Parathyroid adenoma (tissue), 2 donors: ENCODE measurements around the gene OR5H1.
"Not testable (repeated sequence)": the region's sequence is repeated elsewhere in the genome, so short reads cannot be mapped to it uniquely, and the experiment has no call there.

Source experiments
- H2AFZ ChIP-seq: fragments of 300-600 bp; sonication (generic); one replicate; pipeline ENCODE4 v1.7.0; 2017; ENCODE audit warnings: antibody characterized with exemption, mild to moderate bottlenecking
- H3K27ac ChIP-seq: fragments of 300-600 bp; sonication (generic); one replicate; pipeline ENCODE4 v1.7.0; 2017
- H3K27me3 ChIP-seq: fragments of 300-600 bp; sonication (generic); one replicate; pipeline ENCODE4 v1.7.0; 2017; ENCODE audit warnings: low read length; ENCODE audit not compliant: control insufficient read depth, insufficient read depth
- H3K36me3 ChIP-seq: fragments of 300-600 bp; sonication (generic); one replicate; pipeline ENCODE4 v1.7.0; 2017; ENCODE audit warnings: low read length; ENCODE audit not compliant: control insufficient read depth, insufficient read depth
- H3K4me1 ChIP-seq: fragments of 300-600 bp; sonication (generic); one replicate; pipeline ENCODE4 v1.7.0; 2017; ENCODE audit warnings: control low read depth
- H3K4me2 ChIP-seq: fragments of 300-600 bp; sonication (generic); one replicate; pipeline ENCODE4 v1.7.0; 2017; ENCODE audit warnings: low read length
- H3K4me3 ChIP-seq: fragments of 300-600 bp; sonication (generic); one replicate; pipeline ENCODE4 v1.7.0; 2017; ENCODE audit warnings: low read depth, low read length
- H3K79me2 ChIP-seq: fragments of 300-600 bp; sonication (generic); one replicate; pipeline ENCODE4 v1.7.0; 2017; ENCODE audit warnings: control low read depth
- H3K9ac ChIP-seq: fragments of 300-600 bp; sonication (generic); one replicate; pipeline ENCODE4 v1.7.0; 2017; ENCODE audit warnings: mild to moderate bottlenecking
- H3K9me3 ChIP-seq: fragments of 300-600 bp; sonication (generic); one replicate; pipeline ENCODE4 v1.7.0; 2017; ENCODE audit warnings: low read length; ENCODE audit not compliant: control insufficient read depth
- CTCF ChIP-seq: fragments of 300-600 bp; sonication (generic); IDR thresholded peaks from one replicate; pipeline ENCODE4 v1.7.0; 2017; ENCODE audit warnings: antibody characterized with exemption, mild to moderate bottlenecking
- donor health status: primary hyperparathyroidism.

Gene OR5H1

GRCh38 chr3:98140531-98140930, 10.0 kb downstream of the OR5H1 start:
- no peak overlapping the region for H3K4me2 ChIP-seq
- no peak for TF ChIP-seq CTCF
- no peaks in the 10 kb centered on the region for H3K79me2 ChIP-seq
- no peak overlapping the region for H3K9ac ChIP-seq
- no peak overlapping the region for H3K27ac ChIP-seq
- no peaks in the 10 kb centered on the region for H3K4me1 ChIP-seq
- no peaks in the 10 kb centered on the region for H3K36me3 ChIP-seq
- H3K9me3 ChIP-seq = no peaks in the 10 kb centered on the region
- H2AFZ ChIP-seq = no peak overlapping the region
- no peak overlapping the region for H3K4me3 ChIP-seq
- H3K27me3 ChIP-seq = no peaks in the 10 kb centered on the region

- H2AFZ ChIP-seq = no peak within 1 kb of the TSS
- H3K27ac ChIP-seq = no peak within 1 kb of the TSS
- H3K4me1 ChIP-seq = no peaks in the 10 kb centered on the region
- no peak within 1 kb of the TSS for H3K4me3 ChIP-seq
- no peak within 1 kb of the TSS for H3K9ac ChIP-seq
- no peaks in the 10 kb centered on the region for H3K36me3 ChIP-seq
- no peak within 1 kb of the TSS for H3K4me2 ChIP-seq
- no peaks in the 10 kb centered on the region for H3K9me3 ChIP-seq
- TF ChIP-seq CTCF = no peak
- H3K79me2 ChIP-seq = no peaks in the 10 kb centered on the region
- no peaks in the 10 kb centered on the region for H3K27me3 ChIP-seq
Observed at GRCh38 chr3:98147179-98147578, 16.7 kb downstream of the OR5H1 start, which contains the start of gene OR5H14. TSS of gene OR5H14 (plus strand) at chr3:98147479. CDS start at chr3:98149386, 1,907 bp downstream.

GRCh38 chr3:98148751-98149150, 18.2 kb downstream of the OR5H1 start:
- TF ChIP-seq CTCF = no peak
- no peaks in the 10 kb centered on the region for H3K4me1 ChIP-seq
- H3K27ac ChIP-seq = no peak overlapping the region

GRCh38 chr3:98149456-98149855, 18.9 kb downstream of the OR5H1 start:
- H3K4me1 ChIP-seq, H3K9ac ChIP-seq, H3K27ac ChIP-seq, H3K4me3 ChIP-seq, H3K4me2 ChIP-seq, H3K9me3 ChIP-seq, H3K27me3 ChIP-seq, H2AFZ ChIP-seq, H3K79me2 ChIP-seq, H3K36me3 ChIP-seq: not testable (repeated sequence)

More at GRCh38 chr3:98148751-98149150, 18.2 kb downstream of the OR5H1 start:
- H2AFZ ChIP-seq = no peak overlapping the region
- H3K36me3 ChIP-seq = no peaks in the 10 kb centered on the region
- no peaks in the 10 kb centered on the region for H3K79me2 ChIP-seq
- no peaks in the 10 kb centered on the region for H3K9me3 ChIP-seq
- H3K9ac ChIP-seq = no peak overlapping the region
- no peak overlapping the region for H3K4me3 ChIP-seq
- H3K4me2 ChIP-seq = no peak overlapping the region
- H3K27me3 ChIP-seq = no peaks in the 10 kb centered on the region

- no peak for TF ChIP-seq CTCF
Observed at GRCh38 chr3:98151241-98151640, 20.7 kb downstream of the OR5H1 start.

More at GRCh38 chr3:98151241-98151640, 20.7 kb downstream of the OR5H1 start:
- no peak overlapping the region for H3K4me2 ChIP-seq
- no peaks in the 10 kb centered on the region for H3K36me3 ChIP-seq
- H3K27me3 ChIP-seq = no peaks in the 10 kb centered on the region
- H3K79me2 ChIP-seq = no peaks in the 10 kb centered on the region
- H3K9ac ChIP-seq = no peak overlapping the region
- no peak overlapping the region for H3K4me3 ChIP-seq
- no peaks in the 10 kb centered on the region for H3K9me3 ChIP-seq
- H3K27ac ChIP-seq = no peak overlapping the region
- peak overlapping the region; percentile 30 for H2AFZ ChIP-seq
- no peaks in the 10 kb centered on the region for H3K4me1 ChIP-seq
